ENCODE results near the gene CLDN4.

DNA sequence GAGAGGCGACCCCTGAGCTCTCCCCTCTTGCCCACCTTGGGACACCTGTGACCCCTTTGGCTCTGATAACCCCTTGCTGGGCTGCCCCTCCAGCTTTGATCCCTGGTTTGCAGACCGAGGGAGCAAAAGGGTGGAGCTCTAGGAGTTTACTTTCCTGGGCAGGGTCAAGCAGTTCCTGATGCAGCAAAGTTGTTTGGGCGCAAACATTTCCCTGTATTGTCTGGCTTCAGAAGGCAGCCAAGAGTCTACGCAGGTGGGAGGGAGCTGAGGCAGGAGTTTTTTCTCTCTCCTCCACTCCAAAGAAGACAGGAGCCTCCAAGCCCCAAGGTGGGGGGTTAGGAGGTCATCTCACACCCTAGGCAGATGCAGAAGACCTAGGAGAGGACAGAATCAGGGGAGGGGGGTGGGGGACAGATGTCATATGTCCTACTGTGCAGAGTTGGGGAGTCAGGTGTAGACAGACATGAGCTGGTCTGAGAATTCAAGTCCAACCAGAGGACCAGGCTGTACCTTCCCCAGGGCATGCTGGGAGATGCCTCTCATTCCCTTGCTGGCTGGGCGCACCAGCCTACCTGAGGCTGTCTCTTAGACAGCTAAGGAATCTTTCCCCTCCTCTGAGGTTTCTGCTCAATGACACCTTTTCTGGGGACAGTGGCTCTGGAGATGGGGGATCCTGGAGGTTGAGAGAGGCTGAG is 50.7 kb downstream of the CLDN4 start:
- TF ChIP-seq, protein P1, sequence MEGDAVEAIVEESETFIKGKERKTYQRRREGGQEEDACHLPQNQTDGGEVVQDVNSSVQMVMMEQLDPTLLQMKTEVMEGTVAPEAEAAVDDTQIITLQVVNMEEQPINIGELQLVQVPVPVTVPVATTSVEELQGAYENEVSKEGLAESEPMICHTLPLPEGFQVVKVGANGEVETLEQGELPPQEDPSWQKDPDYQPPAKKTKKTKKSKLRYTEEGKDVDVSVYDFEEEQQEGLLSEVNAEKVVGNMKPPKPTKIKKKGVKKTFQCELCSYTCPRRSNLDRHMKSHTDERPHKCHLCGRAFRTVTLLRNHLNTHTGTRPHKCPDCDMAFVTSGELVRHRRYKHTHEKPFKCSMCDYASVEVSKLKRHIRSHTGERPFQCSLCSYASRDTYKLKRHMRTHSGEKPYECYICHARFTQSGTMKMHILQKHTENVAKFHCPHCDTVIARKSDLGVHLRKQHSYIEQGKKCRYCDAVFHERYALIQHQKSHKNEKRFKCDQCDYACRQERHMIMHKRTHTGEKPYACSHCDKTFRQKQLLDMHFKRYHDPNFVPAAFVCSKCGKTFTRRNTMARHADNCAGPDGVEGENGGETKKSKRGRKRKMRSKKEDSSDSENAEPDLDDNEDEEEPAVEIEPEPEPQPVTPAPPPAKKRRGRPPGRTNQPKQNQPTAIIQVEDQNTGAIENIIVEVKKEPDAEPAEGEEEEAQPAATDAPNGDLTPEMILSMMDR (IDR thresholded peaks at IDR 0.05) = no peak
- TF ChIP-seq NR3C1 (CRISPR knock-in tag; conservative IDR thresholded peaks at IDR 0.05; ENCODE audit: low read depth) (no peak), SP1 (CRISPR knock-in tag; conservative IDR thresholded peaks at IDR 0.05) (no peak), NFATC4 (CRISPR knock-in tag; IDR thresholded peaks at IDR 0.05) (no peak), NR1H2 (CRISPR knock-in tag; IDR thresholded peaks at IDR 0.05) (no peak), SMAD4 (CRISPR knock-in tag; IDR thresholded peaks at IDR 0.05) (no peak), TEAD1 (CRISPR knock-in tag; IDR thresholded peaks at IDR 0.05) (no peak)
- TF ChIP-seq, protein P2, sequence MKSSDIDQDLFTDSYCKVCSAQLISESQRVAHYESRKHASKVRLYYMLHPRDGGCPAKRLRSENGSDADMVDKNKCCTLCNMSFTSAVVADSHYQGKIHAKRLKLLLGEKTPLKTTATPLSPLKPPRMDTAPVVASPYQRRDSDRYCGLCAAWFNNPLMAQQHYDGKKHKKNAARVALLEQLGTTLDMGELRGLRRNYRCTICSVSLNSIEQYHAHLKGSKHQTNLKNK (CRISPR knock-in tag; IDR thresholded peaks at IDR 0.05) = no peak
- TF ChIP-seq, protein P3, sequence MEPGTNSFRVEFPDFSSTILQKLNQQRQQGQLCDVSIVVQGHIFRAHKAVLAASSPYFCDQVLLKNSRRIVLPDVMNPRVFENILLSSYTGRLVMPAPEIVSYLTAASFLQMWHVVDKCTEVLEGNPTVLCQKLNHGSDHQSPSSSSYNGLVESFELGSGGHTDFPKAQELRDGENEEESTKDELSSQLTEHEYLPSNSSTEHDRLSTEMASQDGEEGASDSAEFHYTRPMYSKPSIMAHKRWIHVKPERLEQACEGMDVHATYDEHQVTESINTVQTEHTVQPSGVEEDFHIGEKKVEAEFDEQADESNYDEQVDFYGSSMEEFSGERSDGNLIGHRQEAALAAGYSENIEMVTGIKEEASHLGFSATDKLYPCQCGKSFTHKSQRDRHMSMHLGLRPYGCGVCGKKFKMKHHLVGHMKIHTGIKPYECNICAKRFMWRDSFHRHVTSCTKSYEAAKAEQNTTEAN (CRISPR knock-in tag; IDR thresholded peaks at IDR 0.05) = no peak
- TF ChIP-seq, protein P4, sequence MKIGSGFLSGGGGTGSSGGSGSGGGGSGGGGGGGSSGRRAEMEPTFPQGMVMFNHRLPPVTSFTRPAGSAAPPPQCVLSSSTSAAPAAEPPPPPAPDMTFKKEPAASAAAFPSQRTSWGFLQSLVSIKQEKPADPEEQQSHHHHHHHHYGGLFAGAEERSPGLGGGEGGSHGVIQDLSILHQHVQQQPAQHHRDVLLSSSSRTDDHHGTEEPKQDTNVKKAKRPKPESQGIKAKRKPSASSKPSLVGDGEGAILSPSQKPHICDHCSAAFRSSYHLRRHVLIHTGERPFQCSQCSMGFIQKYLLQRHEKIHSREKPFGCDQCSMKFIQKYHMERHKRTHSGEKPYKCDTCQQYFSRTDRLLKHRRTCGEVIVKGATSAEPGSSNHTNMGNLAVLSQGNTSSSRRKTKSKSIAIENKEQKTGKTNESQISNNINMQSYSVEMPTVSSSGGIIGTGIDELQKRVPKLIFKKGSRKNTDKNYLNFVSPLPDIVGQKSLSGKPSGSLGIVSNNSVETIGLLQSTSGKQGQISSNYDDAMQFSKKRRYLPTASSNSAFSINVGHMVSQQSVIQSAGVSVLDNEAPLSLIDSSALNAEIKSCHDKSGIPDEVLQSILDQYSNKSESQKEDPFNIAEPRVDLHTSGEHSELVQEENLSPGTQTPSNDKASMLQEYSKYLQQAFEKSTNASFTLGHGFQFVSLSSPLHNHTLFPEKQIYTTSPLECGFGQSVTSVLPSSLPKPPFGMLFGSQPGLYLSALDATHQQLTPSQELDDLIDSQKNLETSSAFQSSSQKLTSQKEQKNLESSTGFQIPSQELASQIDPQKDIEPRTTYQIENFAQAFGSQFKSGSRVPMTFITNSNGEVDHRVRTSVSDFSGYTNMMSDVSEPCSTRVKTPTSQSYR (CRISPR knock-in tag; IDR thresholded peaks at IDR 0.05) = no peak
- TF ChIP-seq, protein P5, sequence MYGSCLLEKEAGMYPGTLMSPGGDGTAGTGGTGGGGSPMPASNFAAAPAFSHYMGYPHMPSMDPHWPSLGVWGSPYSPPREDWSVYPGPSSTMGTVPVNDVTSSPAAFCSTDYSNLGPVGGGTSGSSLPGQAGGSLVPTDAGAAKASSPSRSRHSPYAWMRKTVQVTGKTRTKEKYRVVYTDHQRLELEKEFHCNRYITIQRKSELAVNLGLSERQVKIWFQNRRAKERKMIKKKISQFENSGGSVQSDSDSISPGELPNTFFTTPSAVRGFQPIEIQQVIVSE (CRISPR knock-in tag; IDR thresholded peaks at IDR 0.05; ENCODE audit: borderline replicate concordance) = no peak
- TF ChIP-seq, protein P6, sequence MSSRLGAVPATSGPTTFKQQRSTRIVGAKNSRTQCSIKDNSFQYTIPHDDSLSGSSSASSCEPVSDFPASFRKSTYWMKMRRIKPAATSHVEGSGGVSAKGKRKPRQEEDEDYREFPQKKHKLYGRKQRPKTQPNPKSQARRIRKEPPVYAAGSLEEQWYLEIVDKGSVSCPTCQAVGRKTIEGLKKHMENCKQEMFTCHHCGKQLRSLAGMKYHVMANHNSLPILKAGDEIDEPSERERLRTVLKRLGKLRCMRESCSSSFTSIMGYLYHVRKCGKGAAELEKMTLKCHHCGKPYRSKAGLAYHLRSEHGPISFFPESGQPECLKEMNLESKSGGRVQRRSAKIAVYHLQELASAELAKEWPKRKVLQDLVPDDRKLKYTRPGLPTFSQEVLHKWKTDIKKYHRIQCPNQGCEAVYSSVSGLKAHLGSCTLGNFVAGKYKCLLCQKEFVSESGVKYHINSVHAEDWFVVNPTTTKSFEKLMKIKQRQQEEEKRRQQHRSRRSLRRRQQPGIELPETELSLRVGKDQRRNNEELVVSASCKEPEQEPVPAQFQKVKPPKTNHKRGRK (CRISPR knock-in tag; IDR thresholded peaks at IDR 0.05; ENCODE audit: borderline replicate concordance) = no peak
